H9 (cell line): Measurements from ENCODE around the gene RPL21. TPM values are rescaled to one million over a fixed set of nuclear protein-coding genes. Genes with fewer than 3 reads are reported as not detected.

ENCODE experiments used
- DNase-seq: peaks from one replicate; pipeline ENCODE4 v3.0.0-alpha.2; 2017
- H2AFZ ChIP-seq: one replicate; pipeline ENCODE4 v1.6.1; 2013; ENCODE audit warnings: mild to moderate bottlenecking, low read length, control low read depth, moderate library complexity
- H2AK5ac ChIP-seq: 2 replicates; pipeline ENCODE4 v1.6.1; 2013; ENCODE audit warnings: low read length, control low read depth, mixed read lengths; ENCODE audit not compliant: insufficient read length
- H2BK120ac ChIP-seq: one replicate; pipeline ENCODE4 v1.6.1; 2013; ENCODE audit warnings: low read depth, mild to moderate bottlenecking, low read length, control low read depth, inconsistent platforms; ENCODE audit not compliant: poor library complexity, severe bottlenecking
- H2BK12ac ChIP-seq: 2 replicates; pipeline ENCODE4 v1.6.1; 2013; ENCODE audit warnings: low read length, control low read depth, mixed read lengths, low read depth; ENCODE audit not compliant: insufficient read length
- H2BK15ac ChIP-seq: 2 replicates; pipeline ENCODE4 v1.6.1; 2013; ENCODE audit warnings: low read depth, low read length, control low read depth
- H2BK20ac ChIP-seq: one replicate; pipeline ENCODE4 v1.6.1; 2013; ENCODE audit warnings: low read depth, mild to moderate bottlenecking, low read length, control low read depth, inconsistent platforms; ENCODE audit not compliant: poor library complexity, severe bottlenecking
- H2BK5ac ChIP-seq: 2 replicates; pipeline ENCODE4 v1.6.1; 2013; ENCODE audit warnings: low read length, control low read depth, mixed read lengths; ENCODE audit not compliant: insufficient read length
- H3K14ac ChIP-seq: 2 replicates; pipeline ENCODE4 v1.6.1; 2013; ENCODE audit warnings: low read length, control low read depth; ENCODE audit not compliant: insufficient read depth
- H3K18ac ChIP-seq: 2 replicates; pipeline ENCODE4 v1.6.1; 2013; ENCODE audit warnings: low read depth, mild to moderate bottlenecking, mixed read lengths, low read length, control low read depth; ENCODE audit not compliant: insufficient read length
- H3K23ac ChIP-seq: 2 replicates; pipeline ENCODE4 v1.6.1; 2013; ENCODE audit warnings: low read length, control low read depth, mixed read lengths, low read depth; ENCODE audit not compliant: insufficient read length
- H3K23me2 ChIP-seq: 2 replicates; pipeline ENCODE4 v1.6.1; 2013; ENCODE audit warnings: low read depth, mild to moderate bottlenecking, mixed read lengths, low read length, control low read depth; ENCODE audit not compliant: insufficient read length, poor library complexity, severe bottlenecking
- H3K27ac ChIP-seq: 2 replicates; pipeline ENCODE4 v1.5.1; 2013; ENCODE audit warnings: low read length, control low read depth, mixed read lengths, low read depth; ENCODE audit not compliant: insufficient read length
- H3K27me3 ChIP-seq: 2 replicates; pipeline ENCODE4 v1.6.1; 2013; ENCODE audit warnings: low read length, control low read depth, inconsistent platforms; ENCODE audit not compliant: insufficient read depth
- H3K4ac ChIP-seq: 2 replicates; pipeline ENCODE4 v1.6.1; 2013; ENCODE audit warnings: low read depth, mild to moderate bottlenecking, control low read depth, inconsistent platforms, low read length, moderate library complexity
- H3K4me1 ChIP-seq: 2 replicates; pipeline ENCODE4 v1.6.1; 2013; ENCODE audit warnings: low read length, control low read depth, inconsistent platforms; ENCODE audit not compliant: insufficient read depth
- H3K4me2 ChIP-seq: 2 replicates; pipeline ENCODE4 v1.6.1; 2013; ENCODE audit warnings: low read length, control low read depth, mixed read lengths; ENCODE audit not compliant: insufficient read length, insufficient read depth
- H3K56ac ChIP-seq: 2 replicates; pipeline ENCODE4 v1.6.1; 2013; ENCODE audit warnings: low read depth, mild to moderate bottlenecking, mixed read lengths, low read length, control low read depth; ENCODE audit not compliant: insufficient read length
- H3K79me1 ChIP-seq: 2 replicates; pipeline ENCODE4 v1.6.1; 2013; ENCODE audit warnings: low read depth, mild to moderate bottlenecking, moderate library complexity, low read length, control low read depth, inconsistent platforms; ENCODE audit not compliant: insufficient read depth, poor library complexity, severe bottlenecking
- H3K79me2 ChIP-seq: 2 replicates; pipeline ENCODE4 v1.6.1; 2013; ENCODE audit warnings: low read length, control low read depth, inconsistent platforms; ENCODE audit not compliant: insufficient read depth
- H3K9ac ChIP-seq: 2 replicates; pipeline ENCODE4 v1.6.1; 2013; ENCODE audit warnings: low read length, control low read depth, mixed read lengths; ENCODE audit not compliant: insufficient read length; ENCODE audit errors: extremely low read depth
- H3K9me3 ChIP-seq: one replicate; pipeline ENCODE4 v1.6.1; 2013; ENCODE audit warnings: low read depth, low read length, inconsistent platforms; ENCODE audit not compliant: control insufficient read depth
- H3T11ph ChIP-seq: one replicate; pipeline ENCODE4 v1.6.1; 2013; ENCODE audit warnings: mild to moderate bottlenecking, low read length, control low read depth, inconsistent platforms
- H4K20me1 ChIP-seq: one replicate; pipeline ENCODE4 v1.6.1; 2013; ENCODE audit not compliant: control insufficient read depth, insufficient read length, insufficient read depth
- H4K5ac ChIP-seq: 2 replicates; pipeline ENCODE4 v1.6.1; 2013; ENCODE audit warnings: low read depth, mild to moderate bottlenecking, mixed read lengths, low read length, control low read depth; ENCODE audit not compliant: insufficient read length
- H4K8ac ChIP-seq: replicated peaks from 2 replicates; pipeline ENCODE4 v1.6.1; 2013; ENCODE audit warnings: low read length, control low read depth, mixed read lengths, low read depth; ENCODE audit not compliant: insufficient read length
- H4K91ac ChIP-seq: 2 replicates; pipeline ENCODE4 v1.6.1; 2013; ENCODE audit warnings: low read depth, mild to moderate bottlenecking, moderate library complexity, mixed read lengths, low read length, control low read depth; ENCODE audit not compliant: insufficient read length
- H3K27ac Mint-ChIP-seq, 3 experiments: 2 replicates in 2 of 3; 3 replicates in 1 of 3; pipeline ENCODE4 v1.8.0; 2020 to 2021; ENCODE audit warnings: mixed read lengths in 3 of 3, mild to moderate bottlenecking in 1 of 3, moderate library complexity in 1 of 3
- H3K27me3 Mint-ChIP-seq: 2 replicates; pipeline ENCODE4 v1.8.0; 2021; ENCODE audit warnings: low read depth, mild to moderate bottlenecking, moderate library complexity, mixed read lengths
- H3K36me3 Mint-ChIP-seq, 3 experiments: 2 replicates in 2 of 3; 3 replicates in 1 of 3; pipeline ENCODE4 v1.8.0; 2020 to 2021; ENCODE audit warnings: low read depth in 3 of 3, mixed read lengths in 3 of 3; ENCODE audit not compliant: insufficient read depth in 1 of 3
- H3K4me1 Mint-ChIP-seq, 2 experiments: 2 replicates each; pipeline ENCODE4 v1.8.0; 2020; ENCODE audit warnings: mixed read lengths in 2 of 2
- H3K4me3 Mint-ChIP-seq, 2 experiments: 2 replicates in 1 of 2; 3 replicates in 1 of 2; pipeline ENCODE4 v1.8.0; 2020 to 2021; ENCODE audit warnings: mild to moderate bottlenecking in 2 of 2, mixed read lengths in 2 of 2, moderate library complexity in 1 of 2
- H3K9me3 Mint-ChIP-seq, 2 experiments: 2 replicates in 1 of 2; 3 replicates in 1 of 2; pipeline ENCODE4 v1.8.0; 2020; ENCODE audit warnings: mild to moderate bottlenecking in 2 of 2, mixed read lengths in 2 of 2, moderate library complexity in 1 of 2
- CTCF ChIP-seq: fragments of 200-600 bp; sonication (generic); conservative IDR thresholded peaks from 3 replicates; pipeline ENCODE4 v1.8.0; 2021; ENCODE audit warnings: antibody characterized with exemption, mild to moderate bottlenecking
- total RNA-seq: library from RNA; stranded (reverse); gene quantifications from 2 replicates; pipeline ENCODE4 v1.2.1, GENCODE V29; 2021

RPL21 gene
- total RNA-seq, 1 experiment from 2014 or later, result 1,099 TPM

- Histone ChIP-seq H3K23me2 (no peaks in the 10 kb centered on the region), H3K9ac (no peak overlapping the region), H3K79me1 (no peaks in the 10 kb centered on the region), H4K8ac (no peak overlapping the region), H3K27ac (no peak overlapping the region), H4K20me1 (no peaks in the 10 kb centered on the region), H2BK15ac (no peak overlapping the region), H2BK5ac (no peak overlapping the region), H3K18ac (no peak overlapping the region), H3K56ac (no peak overlapping the region), H3K4me1 (no peaks in the 10 kb centered on the region), H3T11ph (no peak overlapping the region), H3K14ac (no peak overlapping the region), H3K79me2 (no peaks in the 10 kb centered on the region), H3K4ac (no peak overlapping the region), H3K4me2 (no peak overlapping the region), H3K27me3 (no peaks in the 10 kb centered on the region), H2BK120ac (no peak overlapping the region), H2AK5ac (no peak overlapping the region), H4K91ac (no peak overlapping the region), H2BK12ac (no peak overlapping the region), H2BK20ac (no peak overlapping the region), H3K9me3 (no peaks in the 10 kb centered on the region), H2AFZ (no peak overlapping the region), H4K5ac (no peak overlapping the region), H3K23ac (no peak overlapping the region)
- TF ChIP-seq CTCF, result no peak
- H3K36me3 Mint-ChIP-seq, result no peaks in the 10 kb centered on the region
- peaks cover 0 to 14% of the 10 kb centered on the region in 2 experiments; a peak in 3 of 5 replicates for H3K9me3 Mint-ChIP-seq
- DNase-seq, result no peak
- H3K27ac Mint-ChIP-seq, result no peak overlapping the region
- peaks cover 2 to 5% of the 10 kb centered on the region in 2 experiments; a peak in 3 of 4 replicates for H3K4me1 Mint-ChIP-seq
- H3K4me3 Mint-ChIP-seq, result no peak overlapping the region
- peaks cover 2% of the 10 kb centered on the region; the same call in 1 of the 2 replicates for H3K27me3 Mint-ChIP-seq
These were observed 23.2 kb upstream of the RPL21 start for GRCh38 chr13:27228131-27228530.
